Spinal cord (tissue), 10 donors: ENCODE measurements around the gene BCAS4. TPM values are rescaled to one million over a fixed set of nuclear protein-coding genes. Genes with fewer than 3 reads are reported as not detected.

Source experiments
- DNase-seq, 6 donors: peaks; one replicate each; pipeline versions ENCODE4 v3.0.0 to v3.0.0-alpha.2; 2013 to 2015; ENCODE audit warnings: low spot score in 6 of 6, low read depth in 4 of 6
- H3K27ac ChIP-seq: one replicate; pipeline ENCODE4 v1.5.1; 2013; ENCODE audit warnings: low read depth, low read length, control low read depth
- H3K27me3 ChIP-seq: one replicate; pipeline ENCODE4 v1.6.1; 2013; ENCODE audit warnings: low read length; ENCODE audit not compliant: control insufficient read depth, insufficient read depth
- H3K36me3 ChIP-seq: one replicate; pipeline ENCODE4 v1.6.1; 2013; ENCODE audit warnings: low read length; ENCODE audit not compliant: control insufficient read depth, insufficient read depth
- H3K4me1 ChIP-seq: one replicate; pipeline ENCODE4 v1.6.1; 2013; ENCODE audit warnings: low read length; ENCODE audit not compliant: control insufficient read depth, insufficient read depth
- H3K4me3 ChIP-seq: one replicate; pipeline ENCODE4 v1.5.1; 2013; ENCODE audit warnings: low read depth, low read length, control low read depth
- H3K9me3 ChIP-seq: one replicate; pipeline ENCODE4 v1.6.1; 2013; ENCODE audit warnings: low read length; ENCODE audit not compliant: control insufficient read depth, insufficient read depth
- WGBS: methylation state at CpG from one replicate; pipeline ENCODE4 v1.1.5; 2013; ENCODE audit warnings: missing lambda C conversion rate; ENCODE audit not compliant: insufficient coverage; 5-methylcytosine and 5-hydroxymethylcytosine counted together
- polyA plus RNA-seq, 2 donors: library from polyadenylated mRNA; unstranded; fragments of 120-200 nt; gene quantifications; one replicate each; pipeline ENCODE4 v1.2.1, GENCODE V29; 2013; ENCODE audit not compliant: insufficient read length in 2 of 2
- total RNA-seq, 2 donors: library from RNA; depleted of rRNA in 1 of 2; stranded (reverse); fragments of 120-200 nt in 1 of 2; fragments of >200 nt in 1 of 2; gene quantifications; one replicate each; pipeline versions ENCODE4 v1.2.3 to v1.2.4, GENCODE V29; 2013 to 2014
- donor health status: healthy.

BCAS4 gene
- total and polyA plus RNA-seq, 4 donors, result 7.8 to 16.6 (median 14.3) TPM

- Histone ChIP-seq H3K36me3 (peaks cover 11% of the 10 kb centered on the region), H3K27ac (no peak overlapping the region), H3K4me3 (no peak overlapping the region), H3K9me3 (no peaks in the 10 kb centered on the region), H3K27me3 (no peaks in the 10 kb centered on the region), H3K4me1 (peaks cover 16% of the 10 kb centered on the region)
- WGBS, result 42% methylated on average over 13 of the region's 19 CpGs
- DNase-seq, result peak in 1 of 6 donors; percentile 57
Measured at GRCh38 chr20:50870561-50871161, 75.8 kb downstream of the BCAS4 start.

GRCh38 chr20:50872560-50873425, 77.9 kb downstream of the BCAS4 start:
- H3K4me1 ChIP-seq, result peaks cover 12% of the 10 kb centered on the region
- H3K4me3 ChIP-seq, result no peak overlapping the region
- no peaks in the 10 kb centered on the region for H3K9me3 ChIP-seq
- no peak for DNase-seq
- H3K27me3 ChIP-seq, result no peaks in the 10 kb centered on the region
- 68% methylated on average over 11 of the region's 16 CpGs for WGBS
- peaks cover 25% of the 10 kb centered on the region for H3K36me3 ChIP-seq
- H3K27ac ChIP-seq, result no peak overlapping the region

GRCh38 chr20:50873585-50873984, 78.7 kb downstream of the BCAS4 start:
- Histone ChIP-seq H3K27me3 (no peaks in the 10 kb centered on the region), H3K4me3 (no peak overlapping the region), H3K9me3 (no peaks in the 10 kb centered on the region), H3K27ac (no peak overlapping the region), H3K4me1 (peaks cover 12% of the 10 kb centered on the region), H3K36me3 (peaks cover 25% of the 10 kb centered on the region)
- no peak for DNase-seq
- 88% methylated on average over 10 of the region's 10 CpGs for WGBS

- Histone ChIP-seq H3K27ac (no peak overlapping the region), H3K4me3 (no peak overlapping the region), H3K27me3 (no peaks in the 10 kb centered on the region), H3K36me3 (peaks cover 25% of the 10 kb centered on the region), H3K4me1 (peaks cover 12% of the 10 kb centered on the region), H3K9me3 (no peaks in the 10 kb centered on the region)
- WGBS, result 94% methylated on average over 9 of the region's 10 CpGs
- DNase-seq, result no peak
Measured at GRCh38 chr20:50874111-50874757, 79.4 kb downstream of the BCAS4 start.

GRCh38 chr20:50874758-50875665, 80.2 kb downstream of the BCAS4 start:
- Histone ChIP-seq H3K27ac (no peak overlapping the region), H3K4me1 (peaks cover 12% of the 10 kb centered on the region), H3K4me3 (no peak overlapping the region), H3K9me3 (no peaks in the 10 kb centered on the region), H3K27me3 (no peaks in the 10 kb centered on the region), H3K36me3 (peaks cover 30% of the 10 kb centered on the region)
- 81% methylated on average over 11 of the region's 28 CpGs for WGBS
- DNase-seq, result no peak

- 98% methylated on average over 13 of the region's 19 CpGs for WGBS
- H3K27me3 ChIP-seq, result no peaks in the 10 kb centered on the region
- no peak overlapping the region for H3K27ac ChIP-seq
- no peak for DNase-seq
- H3K9me3 ChIP-seq, result no peaks in the 10 kb centered on the region
- H3K4me1 ChIP-seq, result peaks cover 1% of the 10 kb centered on the region
- peaks cover 28% of the 10 kb centered on the region for H3K36me3 ChIP-seq
- H3K4me3 ChIP-seq, result no peak overlapping the region
Measured at GRCh38 chr20:50876063-50876685, 81.3 kb downstream of the BCAS4 start.

GRCh38 chr20:50876816-50877215, 82.0 kb downstream of the BCAS4 start:
- Histone ChIP-seq H3K27ac (no peak overlapping the region), H3K36me3 (peaks cover 28% of the 10 kb centered on the region), H3K4me1 (no peaks in the 10 kb centered on the region), H3K9me3 (no peaks in the 10 kb centered on the region), H3K4me3 (no peak overlapping the region), H3K27me3 (no peaks in the 10 kb centered on the region)
- DNase-seq, result no peak
- WGBS, result 97% methylated on average over 6 of the region's 7 CpGs

GRCh38 chr20:50877232-50877743, 82.4 kb downstream of the BCAS4 start:
- no peak overlapping the region for H3K4me3 ChIP-seq
- peaks cover 28% of the 10 kb centered on the region for H3K36me3 ChIP-seq
- 75% methylated on average over 5 of the region's 6 CpGs for WGBS
- no peak for DNase-seq
- H3K27me3 ChIP-seq, result no peaks in the 10 kb centered on the region
- H3K9me3 ChIP-seq, result no peaks in the 10 kb centered on the region
- H3K4me1 ChIP-seq, result no peaks in the 10 kb centered on the region
- H3K27ac ChIP-seq, result no peak overlapping the region
